Suppressor macrophage (primary cell): ENCODE results near the gene UST.
A peak's percentile ranks its signal among the peaks of the same experiment; 100 is the strongest.

ENCODE experiments used
- DNase-seq, 4 experiments: peaks; one replicate each; pipeline ENCODE4 v3.0.0-alpha.2; 2020 to 2022

The UST gene

DNA sequence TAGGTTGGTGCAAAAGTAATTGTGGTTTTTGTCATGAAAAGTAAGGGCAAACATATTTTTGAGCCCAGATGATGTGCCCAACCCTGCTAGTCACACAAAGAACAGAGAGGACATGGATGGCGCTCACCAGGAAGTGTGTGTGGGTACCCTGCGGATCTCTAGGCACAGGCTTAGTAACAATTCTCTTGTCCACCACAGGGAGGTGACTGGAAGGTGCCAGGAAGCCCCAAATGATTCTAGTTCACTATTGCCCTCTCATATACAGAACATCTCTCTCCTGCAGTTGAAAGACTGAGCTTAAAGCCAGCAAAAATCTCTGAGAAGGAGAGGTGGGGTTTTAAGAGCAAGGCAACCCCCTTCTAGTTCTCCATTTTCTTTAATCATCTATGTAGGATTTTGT, 298.6 kb downstream of the UST start:
- peak in 1 of 4 experiments; percentile 26 for DNase-seq

DNA sequence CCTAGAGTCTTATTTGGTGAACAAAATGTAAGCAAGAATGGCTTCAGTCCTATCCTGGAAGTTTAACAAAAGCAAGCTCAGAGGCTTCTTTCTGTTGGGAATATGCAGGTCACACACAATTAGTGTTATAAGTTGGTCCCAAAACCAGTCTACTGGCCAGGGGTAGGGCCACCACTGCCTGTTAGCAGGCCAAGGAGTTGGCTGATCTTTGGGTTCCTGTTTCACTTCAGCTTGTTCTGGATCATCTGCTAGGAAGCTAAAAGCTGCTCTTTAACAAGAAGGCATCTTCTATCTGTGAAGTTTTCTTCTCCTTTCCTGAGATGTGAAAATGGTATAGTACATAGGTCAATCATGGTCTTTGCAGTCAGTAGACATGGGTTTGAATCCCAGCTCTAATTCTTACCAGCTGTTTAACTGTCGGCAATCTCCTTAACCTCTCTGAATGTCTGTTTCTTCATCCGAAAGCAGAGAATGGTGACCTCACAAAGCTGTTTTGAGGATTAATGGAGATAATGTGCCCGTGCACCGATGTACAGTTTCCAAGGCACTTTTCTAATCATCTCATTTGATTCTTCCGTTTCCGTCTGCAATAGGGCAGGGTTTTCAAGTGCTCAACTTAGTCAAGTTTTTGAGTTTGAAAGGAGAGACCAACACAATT, 299.5 kb downstream of the UST start:
- peak; percentile 20 to 55 (median 46) for DNase-seq

DNA sequence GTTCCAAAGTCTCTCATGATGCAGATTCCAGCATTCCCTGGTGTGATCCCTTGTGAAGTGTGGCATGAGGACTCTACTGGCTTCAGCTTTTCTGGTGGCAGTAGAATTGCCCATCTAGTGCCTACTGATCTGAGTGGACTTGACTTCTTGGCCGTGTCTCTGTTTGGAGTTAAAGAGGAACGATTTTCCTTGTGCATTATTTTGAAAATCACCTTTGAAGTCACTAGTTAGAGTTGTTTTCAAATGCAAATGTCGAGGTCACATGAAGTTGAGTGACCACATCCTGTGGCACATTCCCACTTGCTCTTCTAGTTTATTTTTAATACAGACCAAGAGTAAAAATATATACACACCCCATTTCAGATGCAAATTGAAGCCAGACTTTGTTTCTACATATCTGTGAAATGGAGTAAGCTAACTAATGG, 300.0 kb downstream of the UST start:
- DNase-seq: no peak

DNA sequence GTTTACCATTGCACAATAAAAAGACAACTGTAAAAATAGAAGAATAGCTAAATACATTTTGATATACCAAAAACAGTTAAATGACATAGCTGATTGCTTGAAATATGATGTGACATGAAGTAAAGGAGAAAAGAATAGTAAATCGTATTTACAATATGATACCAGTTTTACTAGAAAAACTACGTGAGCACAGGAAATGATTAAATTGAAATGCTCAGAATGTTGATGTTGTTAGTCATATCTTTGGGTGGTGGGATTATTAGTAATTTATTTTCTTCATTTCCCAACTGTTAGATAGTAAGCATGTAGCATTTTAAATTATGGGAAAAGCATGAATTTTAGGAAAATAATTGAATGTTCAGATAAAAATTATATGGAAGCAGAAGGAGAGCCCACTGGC, 302.4 kb downstream of the UST start:
- DNase-seq: no peak

DNA sequence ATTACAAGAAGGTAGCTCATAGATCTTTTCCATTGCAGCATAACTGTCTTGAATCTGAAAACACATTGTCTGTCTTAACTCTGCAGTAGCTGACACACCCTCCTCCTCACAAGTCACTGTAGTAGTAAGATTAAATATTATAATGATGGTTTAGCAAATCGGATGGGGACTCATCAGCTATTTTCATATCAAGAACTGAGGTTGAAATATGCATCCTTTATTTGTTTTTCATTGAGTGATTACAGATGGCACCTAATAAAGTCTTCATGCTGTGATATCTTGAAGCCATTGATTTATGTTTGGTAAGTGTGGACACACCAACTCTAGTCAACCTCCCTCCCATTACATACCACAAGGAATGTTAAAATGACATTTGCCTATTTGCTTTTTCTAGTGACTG, 303.3 kb downstream of the UST start:
- no peak for DNase-seq

DNA sequence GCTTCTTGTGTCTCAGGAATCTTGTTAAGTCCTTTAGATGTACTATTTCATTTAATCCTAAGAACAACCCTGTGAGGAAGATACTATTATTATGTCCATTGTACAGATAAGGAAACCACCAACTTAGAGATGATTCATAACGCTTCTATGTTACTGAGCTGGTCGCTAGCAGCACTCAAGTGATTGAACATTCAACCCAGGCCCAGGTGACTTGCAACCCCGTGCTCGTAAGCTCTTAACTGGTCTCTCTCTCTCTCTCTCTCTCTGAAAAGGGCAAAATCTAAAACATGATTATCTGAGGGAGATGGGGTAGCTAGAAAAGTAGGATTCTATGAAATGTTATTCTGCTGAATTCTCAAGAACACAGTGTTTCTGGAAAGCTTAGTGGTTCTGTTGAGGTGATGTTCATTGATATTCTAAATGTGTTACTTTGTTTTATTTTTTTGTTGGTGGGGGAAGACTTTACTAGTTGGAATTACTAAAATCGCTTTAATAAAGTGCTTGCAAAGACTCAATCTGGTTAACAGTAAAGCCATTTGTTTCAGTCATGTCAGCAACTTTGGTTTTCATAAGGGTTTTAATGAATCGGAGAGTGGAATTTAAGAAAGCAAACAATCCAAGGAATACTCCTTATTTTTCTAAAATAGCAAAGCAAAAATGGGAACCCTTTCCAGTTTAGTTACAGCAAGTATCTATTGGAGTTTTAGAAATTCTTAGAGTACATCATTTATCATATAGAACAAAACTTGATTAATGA, 305.7 kb downstream of the UST start:
- DNase-seq: no peak

DNA sequence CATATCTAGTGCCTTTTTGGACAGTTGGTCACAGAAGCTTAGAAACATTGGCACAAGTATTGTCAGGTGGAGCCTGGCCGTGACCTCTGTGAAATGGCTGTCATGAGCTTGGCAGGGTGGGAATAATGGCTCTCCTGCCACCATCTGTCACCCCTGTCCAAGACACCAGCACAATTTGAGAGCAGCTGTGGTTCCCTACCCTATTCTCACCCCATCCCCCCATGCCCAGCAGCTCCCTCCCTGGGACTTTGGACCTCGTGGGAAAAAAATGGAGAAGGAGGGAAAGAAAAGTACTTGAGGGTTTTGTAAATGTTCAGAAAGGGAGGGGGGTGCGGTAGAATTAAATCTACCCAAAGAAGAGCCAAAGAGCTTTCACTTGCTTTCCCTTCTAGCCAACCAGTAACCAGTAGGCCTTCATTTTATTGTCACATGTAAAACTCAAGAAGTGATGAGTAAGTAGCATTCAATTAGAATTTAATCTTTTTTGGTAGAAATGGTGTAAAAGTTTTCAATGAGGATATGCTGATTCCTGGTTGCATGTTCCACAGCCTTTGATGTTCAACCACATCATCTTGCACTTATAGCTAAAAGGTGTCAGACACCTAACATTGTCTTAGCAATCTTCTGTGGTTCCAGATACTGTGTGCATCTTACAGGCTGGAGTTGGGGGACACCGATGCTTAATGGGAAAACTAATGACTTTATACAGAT, 307.2 kb downstream of the UST start:
- no peak for DNase-seq

DNA sequence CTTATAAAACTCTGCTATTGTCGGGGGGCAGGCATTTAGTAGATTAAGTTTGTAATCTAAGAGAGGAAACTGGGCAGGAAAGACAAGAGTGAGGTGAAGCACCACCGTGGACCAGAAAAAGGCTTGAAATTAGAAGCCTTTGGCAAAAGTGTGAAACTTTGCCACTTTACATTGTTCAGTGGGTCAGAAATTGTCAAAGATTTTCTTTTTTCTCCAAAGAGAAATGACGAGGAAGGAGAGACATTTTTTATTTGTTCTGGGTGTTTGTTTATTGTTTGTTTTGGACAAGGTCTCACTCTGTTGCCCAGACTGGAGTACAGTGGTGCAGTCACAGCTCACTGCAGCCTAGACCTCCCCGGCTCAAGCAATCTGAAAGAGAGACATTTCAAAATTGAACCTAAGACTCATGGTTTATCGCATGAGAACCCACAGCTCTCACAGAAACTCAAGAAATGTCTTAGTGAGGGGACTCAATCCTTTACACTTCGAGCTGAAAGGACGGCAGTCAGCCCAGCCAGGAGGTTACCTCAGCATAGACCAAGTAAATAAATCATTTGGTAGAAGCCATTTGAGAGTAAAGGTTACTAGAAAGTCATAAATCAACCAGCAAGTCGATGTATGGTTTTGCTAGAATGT, 307.8 kb downstream of the UST start:
- no peak for DNase-seq

DNA sequence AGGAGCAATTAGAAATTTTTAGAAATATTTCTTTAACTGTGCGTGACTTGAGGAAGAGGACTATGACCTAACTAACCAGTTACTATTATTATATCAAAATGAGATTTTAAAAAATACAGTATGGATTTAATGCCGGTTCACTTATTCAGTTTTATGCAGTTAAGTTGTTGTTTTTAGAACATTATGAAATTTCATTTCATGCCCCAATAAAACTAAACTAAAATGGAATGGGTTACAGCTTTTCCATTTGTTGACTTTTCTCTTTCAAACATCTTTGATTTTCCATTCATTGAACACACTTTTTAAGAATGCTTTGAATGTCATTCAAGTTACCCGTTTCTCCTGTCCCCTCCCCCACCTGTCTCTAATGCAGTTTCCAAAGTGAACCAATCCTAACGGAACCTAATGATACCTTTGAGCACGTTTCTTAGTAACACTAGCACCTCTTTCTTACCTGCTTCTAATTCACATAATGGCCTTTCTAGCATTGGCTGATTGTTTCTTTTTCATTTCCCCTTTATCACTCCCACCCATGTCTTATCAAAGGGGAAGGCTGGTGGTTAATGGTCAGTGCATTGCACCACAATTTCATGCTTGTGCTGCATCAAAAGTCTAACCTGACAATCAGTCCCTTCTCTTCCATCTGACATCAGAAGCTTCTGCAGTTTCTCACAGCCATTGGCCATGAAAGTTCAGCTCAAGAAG, 308.5 kb downstream of the UST start:
- peak in 3 of 4 experiments; percentile 23 to 58 (median 33) for DNase-seq

DNA sequence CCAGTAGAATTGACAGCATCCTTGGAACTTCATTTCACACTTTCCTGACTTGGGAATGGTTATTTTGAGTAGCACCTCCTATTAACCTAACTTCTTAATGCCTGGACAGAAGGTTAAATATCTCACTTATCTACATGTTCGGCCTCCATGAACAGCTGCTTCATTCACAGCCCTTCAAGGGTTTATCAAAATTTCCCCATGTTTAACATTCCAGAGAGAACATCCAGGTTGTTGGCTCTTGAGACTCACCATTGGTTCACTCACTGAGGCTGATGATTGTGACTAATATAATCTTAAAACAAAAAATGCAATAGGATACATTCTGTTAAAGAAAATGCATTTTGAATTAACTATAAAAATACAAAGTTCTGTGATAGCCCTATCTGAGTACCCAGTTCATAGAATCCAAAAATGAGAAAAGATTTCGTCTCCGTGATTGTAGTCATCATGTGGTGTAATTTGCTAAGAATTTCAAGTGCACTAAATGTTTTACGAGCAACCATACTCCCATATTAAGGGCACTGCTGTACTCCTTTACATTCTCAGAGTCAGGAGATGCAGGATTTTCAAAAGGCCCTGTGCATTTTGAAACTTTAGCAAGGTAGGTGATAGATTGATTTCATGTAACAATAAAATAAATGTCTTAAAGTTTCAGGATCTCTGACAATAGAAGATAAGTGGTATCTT, 310.1 kb downstream of the UST start:
- no peak for DNase-seq

DNA sequence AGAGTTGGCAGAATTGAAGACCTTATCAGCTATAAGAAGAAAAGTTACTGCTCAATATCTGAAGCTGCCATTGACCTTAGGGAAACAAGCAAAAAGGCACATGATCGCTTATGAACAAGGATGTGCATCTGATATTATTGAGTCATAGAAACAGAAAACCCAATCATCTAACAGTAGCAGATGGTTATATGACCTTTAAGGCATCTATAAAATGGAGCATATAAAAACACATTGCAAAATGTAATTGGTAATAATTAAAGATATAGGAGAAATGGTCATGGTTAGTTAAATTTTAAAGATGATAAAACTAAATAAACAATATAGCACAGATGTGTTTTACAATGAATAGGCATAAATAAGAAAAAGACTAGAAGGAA, 310.6 kb downstream of the UST start:
- DNase-seq: no peak

DNA sequence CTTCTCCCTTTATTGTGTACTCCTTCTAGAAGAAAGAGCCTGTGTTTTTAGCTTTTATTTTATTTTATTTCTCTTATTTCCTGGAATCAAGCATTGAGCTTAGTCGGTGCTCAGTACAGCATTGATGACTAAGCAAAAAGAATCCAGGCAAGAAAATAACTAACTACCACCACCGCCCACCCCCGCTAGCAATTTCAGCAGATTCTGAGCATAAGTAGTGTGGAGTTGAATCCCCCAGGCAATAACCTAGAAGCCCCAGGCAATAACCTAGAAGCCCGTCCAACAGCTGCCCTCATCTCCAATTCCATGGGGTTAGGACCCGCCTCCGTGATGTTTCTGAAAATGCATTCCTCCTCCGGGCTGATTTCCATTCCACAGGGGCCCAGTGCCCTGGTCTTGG, 312.7 kb downstream of the UST start:
- no peak for DNase-seq

DNA sequence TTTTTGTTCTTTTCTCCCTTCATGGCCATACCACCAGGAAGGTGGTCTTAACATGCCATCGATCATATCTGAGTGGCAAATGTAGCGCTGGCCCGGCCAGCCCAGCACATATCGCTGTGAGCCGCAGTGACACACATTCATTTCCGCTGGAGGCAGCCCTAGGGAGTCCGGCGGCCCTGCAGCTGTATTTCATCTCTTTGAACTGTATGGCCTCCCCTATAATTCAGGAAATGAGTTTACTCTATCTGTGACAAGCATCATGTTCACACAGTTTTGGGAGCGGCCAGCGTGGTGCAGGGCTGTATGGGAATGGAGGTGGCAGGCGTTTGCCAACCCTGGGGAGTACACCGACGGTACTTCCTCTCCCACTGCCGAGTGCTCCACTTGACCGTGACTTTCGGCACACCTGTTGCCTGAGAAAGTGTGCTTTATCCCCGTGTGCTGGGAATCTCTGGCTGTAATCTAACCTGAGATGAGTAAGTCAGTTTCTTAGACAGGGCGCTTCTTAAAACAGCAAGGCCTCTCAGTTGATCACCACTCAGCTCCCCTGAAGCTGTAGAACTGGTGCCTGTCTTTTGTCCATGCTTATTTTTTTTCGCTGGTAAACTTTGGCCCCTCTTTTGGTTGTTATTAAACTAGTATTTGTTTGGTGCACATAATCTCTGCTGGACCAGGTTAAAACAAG, 313.6 kb downstream of the UST start:
- peak; percentile 37 to 45 (median 44) for DNase-seq

DNA sequence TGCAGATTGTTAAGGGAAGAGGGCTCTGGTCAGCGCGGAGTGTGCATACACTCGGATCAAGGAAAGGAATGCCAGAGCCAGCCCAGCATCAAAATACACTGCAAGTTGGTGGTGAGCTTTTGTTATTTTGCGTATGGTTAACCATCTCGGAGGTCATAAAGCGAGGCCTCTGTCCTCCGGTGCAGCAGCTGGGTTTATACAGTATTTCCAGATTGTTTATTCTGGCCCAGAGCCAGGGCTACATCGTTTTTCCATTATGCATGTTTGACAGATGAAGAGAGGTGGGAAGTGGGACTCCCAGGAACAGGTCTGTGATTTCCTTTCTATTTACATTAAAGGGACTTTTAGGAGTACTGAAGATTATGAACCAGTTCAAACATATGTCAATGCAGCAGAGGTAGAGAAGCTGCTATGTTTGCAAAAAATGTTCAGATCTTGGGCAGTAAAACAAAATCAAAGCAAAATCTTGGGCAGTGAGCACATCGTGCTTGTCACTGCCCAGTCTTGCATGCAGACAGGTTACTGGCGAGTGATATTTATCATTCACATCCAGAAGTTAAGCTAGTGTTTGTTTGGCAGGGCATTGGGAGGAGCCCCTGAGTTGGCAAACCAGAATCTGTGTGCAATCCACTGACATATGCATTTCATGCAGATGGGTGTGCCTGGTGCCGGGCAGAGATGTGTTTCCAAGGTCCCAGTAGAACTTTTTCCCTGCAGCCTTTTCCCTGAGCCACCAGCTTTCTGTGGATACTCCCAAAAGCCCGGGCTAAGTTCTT, 314.3 kb downstream of the UST start:
- no peak for DNase-seq

DNA sequence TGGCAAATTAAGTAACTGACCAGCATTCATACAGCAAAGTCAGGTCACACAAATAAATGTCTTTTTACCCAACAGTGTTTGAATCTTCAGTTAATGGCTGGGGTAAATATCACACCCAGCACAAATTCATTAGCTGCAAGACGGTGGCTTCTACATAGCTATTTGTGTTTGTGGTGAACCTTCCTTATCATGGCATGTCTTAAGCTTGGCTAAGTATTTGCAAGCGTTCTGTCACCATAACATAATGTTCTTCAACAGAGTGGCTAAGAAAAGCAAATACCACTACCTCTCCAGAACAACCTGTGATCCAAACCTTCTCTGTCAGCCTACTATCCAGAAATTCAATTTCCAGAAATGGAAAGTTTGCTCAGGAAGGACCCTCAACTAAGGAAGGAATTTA, 315.1 kb downstream of the UST start:
- DNase-seq: no peak

DNA sequence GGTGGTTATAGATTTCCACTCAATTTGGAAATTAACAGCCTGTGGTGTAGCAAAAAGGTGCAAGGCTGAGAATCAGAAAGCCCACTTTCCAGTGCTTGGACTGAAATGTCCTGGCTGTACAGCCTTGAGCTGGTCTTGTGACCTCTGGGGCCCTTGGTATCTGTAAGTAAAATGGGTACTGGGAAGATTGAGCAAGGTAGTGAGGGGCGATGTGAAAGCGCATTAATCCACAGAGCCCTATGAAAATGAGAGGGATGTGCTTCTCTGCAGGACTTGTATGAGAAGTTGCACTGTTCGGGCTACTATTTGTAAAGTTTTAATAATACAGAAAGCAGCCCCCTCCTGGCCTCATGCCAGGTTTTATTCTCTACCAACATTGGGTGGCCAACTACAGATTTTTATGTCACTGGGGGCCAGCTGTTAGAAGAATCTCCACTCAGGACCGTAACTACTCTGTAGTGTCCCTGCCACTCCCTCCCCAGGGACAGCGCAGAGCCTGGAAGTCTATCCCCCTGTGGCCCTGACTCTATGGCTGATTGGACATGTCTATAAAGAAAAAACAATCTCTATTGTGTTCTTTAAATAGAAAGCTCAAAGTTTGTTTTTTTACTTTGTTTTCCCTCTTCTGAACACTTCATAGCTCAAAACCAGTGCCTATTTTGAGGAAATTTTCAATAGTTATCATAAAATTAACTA, 316.0 kb downstream of the UST start:
- DNase-seq: no peak

DNA sequence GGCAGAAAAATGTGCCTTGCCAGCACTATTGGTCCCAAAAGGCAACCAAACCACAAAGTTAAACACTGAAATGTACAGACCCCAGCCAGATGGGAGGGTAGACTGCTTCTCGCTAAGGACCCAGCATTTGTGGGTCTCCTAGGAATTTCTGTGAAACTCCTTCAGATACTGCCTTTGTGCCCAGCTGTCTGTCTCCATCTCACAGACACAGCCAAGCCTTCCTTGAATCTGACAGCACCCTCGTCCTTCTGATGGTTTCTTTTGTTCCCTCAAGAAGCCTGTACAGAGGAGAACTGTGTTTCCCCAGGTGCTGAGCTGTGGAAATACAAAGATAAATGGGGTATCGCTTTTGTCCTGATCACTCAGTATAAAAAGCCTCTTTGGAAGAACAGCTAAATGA, 316.6 kb downstream of the UST start:
- DNase-seq: no peak

DNA sequence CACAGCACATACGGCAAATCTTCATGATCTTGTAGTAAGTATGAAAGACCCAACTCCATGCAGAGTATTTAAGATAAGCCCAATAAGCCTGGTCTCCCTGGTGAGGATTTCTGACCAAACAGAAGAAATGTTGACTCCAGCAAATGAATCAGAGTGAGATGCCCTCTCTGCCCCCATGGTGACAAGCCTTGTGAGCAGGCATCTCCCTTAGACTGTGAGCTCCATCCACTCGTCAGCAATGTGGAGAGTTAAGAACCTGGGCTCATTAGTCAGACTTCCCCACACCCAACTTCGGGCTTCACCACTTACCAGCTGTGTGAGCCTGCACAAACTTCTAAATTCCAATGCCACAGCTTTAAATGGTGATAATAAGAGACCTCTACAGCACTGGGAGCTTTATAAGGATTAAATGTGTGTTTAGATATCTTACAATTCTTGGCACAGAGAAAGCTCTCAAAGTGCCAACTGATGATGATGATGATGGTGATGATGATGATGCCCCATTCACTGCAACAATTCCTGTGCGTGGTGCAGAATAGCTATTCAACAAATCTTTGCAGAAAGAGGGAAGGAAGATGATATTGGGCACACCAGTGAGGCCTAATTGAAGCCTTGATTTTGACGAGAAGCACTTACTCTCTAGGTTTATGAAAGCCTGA, 317.3 kb downstream of the UST start:
- DNase-seq: no peak

DNA sequence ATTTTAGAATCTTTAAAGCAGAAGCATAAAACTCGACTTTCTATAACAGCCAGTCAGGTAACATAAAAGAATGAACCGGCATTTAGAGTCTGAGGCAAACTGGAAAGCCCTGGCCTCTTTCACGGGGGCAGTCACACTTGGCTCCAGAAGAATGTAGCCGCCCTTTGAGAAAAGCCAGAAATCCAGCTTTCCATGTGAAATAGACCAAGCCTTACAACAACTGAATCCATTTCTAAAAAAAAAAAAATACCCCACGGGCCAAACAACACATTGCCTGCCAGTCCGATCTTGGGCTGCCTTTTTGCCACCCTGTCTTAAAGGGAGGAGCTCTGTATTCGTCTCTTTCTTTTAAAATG, 317.8 kb downstream of the UST start:
- DNase-seq: no peak

DNA sequence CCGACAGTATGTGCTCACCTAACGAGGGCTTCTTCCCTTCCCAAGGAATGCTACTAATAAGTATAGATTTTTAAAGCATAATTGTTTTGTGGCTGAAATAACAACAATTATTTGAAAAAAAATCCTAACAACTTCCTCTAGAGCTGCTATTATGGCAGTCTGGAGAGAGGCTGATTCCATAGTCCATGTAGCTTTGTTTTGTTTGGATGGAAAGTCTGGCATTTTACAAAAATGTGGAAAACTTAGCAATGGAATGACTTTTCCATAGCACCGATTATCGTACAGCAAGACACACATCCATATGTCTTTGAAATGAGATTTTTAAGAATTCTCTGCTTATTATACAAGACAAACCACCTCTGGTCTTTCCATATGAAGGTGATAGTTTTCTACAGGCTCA, 318.3 kb downstream of the UST start:
- DNase-seq: no peak
